A549 (cell line): ENCODE data around the gene DLG1. TPM values are rescaled to one million over a fixed set of nuclear protein-coding genes. Genes with fewer than 3 reads are reported as not detected.

Experiments used
- ATAC-seq, 2 experiments: fragments of 200-7000 bp in 1 of 2; fragments of >200 bp in 1 of 2; cut with Nextera tagmentation in 1 of 2; cut with Tn5 transposase in 1 of 2; 3 replicates each; pipeline versions ENCODE4 v1.8.0 to v1.9.1; 2018 to 2020; ENCODE audit warnings: mild to moderate bottlenecking in 1 of 2, moderate library complexity in 1 of 2
- CTCF ChIA-PET: fragments of 300-600 bp; sonication (Branson Sonifier 250); formaldehyde crosslinking; extraction: SDS; loops from one replicate; lab custom pipeline; 2021; ENCODE audit warnings: antibody characterized with exemption, inconsistent platforms; lab: Yijun Ruan, JAX
- POLR2A ChIA-PET: fragments of 350-600 bp; formaldehyde crosslinking; extraction: SDS; loops from one replicate; lab custom pipeline; 2021; ENCODE audit warnings: antibody characterized with exemption, inconsistent platforms; lab: Yijun Ruan, JAX
- DNase-seq, 2 experiments: peaks; one replicate each; pipeline versions ENCODE4 v3.0.0 to v3.0.0-alpha.2; 2011 to 2016; ENCODE audit warnings: low read depth in 1 of 2, low spot score in 1 of 2
- FAIRE-seq: peaks from 2 replicates; lab custom pipeline; 2011; peaks lifted over from hg19 to GRCh38; lab: Jason Lieb, UNC
- H3K27ac ChIP-seq, 2 experiments: fragments of >200 bp; sonication (Bioruptor Twin); formaldehyde crosslinking; 3 replicates each; pipeline ENCODE4 v1.5.1; 2016 to 2017
- H3K4me1 ChIP-seq: fragments of >200 bp; sonication (Bioruptor Twin); formaldehyde crosslinking; 3 replicates; pipeline ENCODE4 v1.6.1; 2016
- H3K4me2 ChIP-seq: fragments of >200 bp; sonication (Bioruptor Twin); formaldehyde crosslinking; 3 replicates; pipeline ENCODE4 v1.6.1; 2016
- H3K4me3 ChIP-seq: fragments of >200 bp; sonication (Bioruptor Twin); formaldehyde crosslinking; 3 replicates; pipeline ENCODE4 v1.5.1; 2016
- H3K9me3 ChIP-seq: fragments of >200 bp; sonication (Bioruptor Twin); formaldehyde crosslinking; 3 replicates; pipeline ENCODE4 v1.6.1; 2016
- ATOH8 ChIP-seq: fragments of 250-450 bp; sonication (Bioruptor Pico); IDR thresholded peaks from 2 replicates; pipeline ENCODE4 v1.5.0; 2020; ENCODE audit warnings: low read depth, mild to moderate bottlenecking, moderate library complexity
- ESRRA ChIP-seq: fragments of 150-350 bp; IDR thresholded peaks from 2 replicates; pipeline ENCODE4 v1.6.1; 2014; ENCODE audit warnings: mild to moderate bottlenecking, low read length, borderline replicate concordance
- FOSL2 ChIP-seq, 2 experiments: fragments of 450-650 bp in 1 of 2; fragments of >200 bp in 1 of 2; sonication (Bioruptor Twin) in 1 of 2; formaldehyde crosslinking; IDR thresholded peaks; 2 replicates each; pipeline versions ENCODE4 v1.5.0 to v1.6.1; 2016 to 2020; ENCODE audit warnings: mild to moderate bottlenecking in 1 of 2, moderate library complexity in 1 of 2
- GATA3 ChIP-seq: IDR thresholded peaks from 2 replicates; pipeline ENCODE4 v1.6.1; 2012; ENCODE audit warnings: borderline replicate concordance
- HOXA7 ChIP-seq: fragments of 250-450 bp; sonication (Bioruptor Pico); IDR thresholded peaks from 2 replicates; pipeline ENCODE4 v1.5.0; 2020; ENCODE audit warnings: mild to moderate bottlenecking, moderate library complexity
- HOXB13 ChIP-seq: fragments of 250-450 bp; sonication (Bioruptor Pico); IDR thresholded peaks from 2 replicates; pipeline ENCODE4 v1.5.0; 2020; ENCODE audit warnings: low read depth, mild to moderate bottlenecking, moderate library complexity
- HOXB5 ChIP-seq: fragments of 250-450 bp; sonication (Bioruptor Pico); IDR thresholded peaks from 2 replicates; pipeline ENCODE4 v1.5.0; 2020; ENCODE audit warnings: mild to moderate bottlenecking, moderate library complexity
- JUN ChIP-seq, 2 experiments: fragments of >200 bp; sonication (Bioruptor Twin); formaldehyde crosslinking; IDR thresholded peaks; 2 replicates in 1 of 2; 3 replicates in 1 of 2; pipeline ENCODE4 v1.6.1; 2016 to 2017
- MAFK ChIP-seq: fragments of 450-650 bp; IDR thresholded peaks from 2 replicates; pipeline ENCODE4 v1.6.1; 2014; ENCODE audit not compliant: partially characterized antibody
- MAX ChIP-seq: IDR thresholded peaks from 2 replicates; pipeline ENCODE4 v1.6.1; 2012
- MYC ChIP-seq: IDR thresholded peaks from 2 replicates; pipeline ENCODE4 v1.6.1; 2012; ENCODE audit warnings: mild to moderate bottlenecking, inconsistent platforms, low read length, improper control_type of control experiment, borderline replicate concordance
- NFE2L2 ChIP-seq: fragments of 150-350 bp; conservative IDR thresholded peaks from 2 replicates; pipeline ENCODE4 v1.6.1; 2014; ENCODE audit warnings: low read length
- NR3C1 ChIP-seq: fragments of >200 bp; sonication (Bioruptor Twin); formaldehyde crosslinking; IDR thresholded peaks from 3 replicates; pipeline ENCODE4 v1.6.1; 2017
- RAD21 ChIP-seq, 2 experiments: fragments of >200 bp in 1 of 2; sonication (Bioruptor Twin) in 1 of 2; formaldehyde crosslinking in 1 of 2; IDR thresholded peaks in 1 of 2; conservative IDR thresholded peaks in 1 of 2; 2 replicates in 1 of 2; 3 replicates in 1 of 2; pipeline ENCODE4 v1.6.1; 2012 to 2018; ENCODE audit warnings: inconsistent platforms in 1 of 2
- RARB ChIP-seq: fragments of 250-450 bp; sonication (Bioruptor Pico); IDR thresholded peaks from 2 replicates; pipeline ENCODE4 v1.8.0; 2021; ENCODE audit warnings: mild to moderate bottlenecking, moderate library complexity
- RCOR1 ChIP-seq: fragments of 150-350 bp; IDR thresholded peaks from 2 replicates; pipeline ENCODE4 v1.6.1; 2014; ENCODE audit warnings: antibody characterized with exemption, low read length, low read depth
- SMC3 ChIP-seq: fragments of >200 bp; sonication (Bioruptor Twin); formaldehyde crosslinking; IDR thresholded peaks from 3 replicates; pipeline ENCODE4 v1.6.1; 2018; ENCODE audit warnings: inconsistent platforms
- SREBF2 ChIP-seq: fragments of 450-650 bp; IDR thresholded peaks from 2 replicates; pipeline ENCODE4 v1.6.1; 2014; ENCODE audit warnings: mild to moderate bottlenecking, moderate library complexity
- TP53 ChIP-seq: fragments of 250-450 bp; sonication (Bioruptor Pico); IDR thresholded peaks from 2 replicates; pipeline ENCODE4 v1.5.0; 2021; ENCODE audit warnings: mild to moderate bottlenecking, moderate library complexity
- USF2 ChIP-seq: fragments of 450-650 bp; IDR thresholded peaks from 2 replicates; pipeline ENCODE4 v1.6.1; 2014; ENCODE audit warnings: antibody characterized with exemption
- ZNF302 ChIP-seq: fragments of 250-450 bp; sonication (Bioruptor Pico); IDR thresholded peaks from 2 replicates; pipeline ENCODE4 v1.9.0; 2021; ENCODE audit warnings: inconsistent platforms, mild to moderate bottlenecking, moderate library complexity
- WGBS: methylation state at CpG from one replicate; pipeline ENCODE4 v1.1.6; 2017; ENCODE audit errors: missing lambda C conversion rate; 5-methylcytosine and 5-hydroxymethylcytosine counted together
- polyA plus RNA-seq, 4 experiments: library from polyadenylated mRNA; depleted of rRNA in 3 of 4; stranded (reverse); fragments of >200 nt; fragmentation: RNase III in 1 of 4; extraction: RNeasy Plus Mini Kit Qiagen cat#74134 plus additional on column Dnase treatment in 1 of 4; gene quantifications; 2 replicates in 3 of 4; 3 replicates in 1 of 4; pipeline ENCODE4 v1.2.3, GENCODE V29; 2011 to 2017
- TF ChIP-seq, protein P1 (sequence below): fragments of >200 bp; sonication (Bioruptor Twin); formaldehyde crosslinking; IDR thresholded peaks from 3 replicates; pipeline ENCODE4 v1.6.1; 2016
- TF ChIP-seq, protein P2 (sequence below): fragments of 200-600 bp; sonication (generic); IDR thresholded peaks from 2 replicates; pipeline ENCODE4 v1.6.1; 2016; ENCODE audit warnings: antibody characterized with exemption, mild to moderate bottlenecking, moderate library complexity

Gene DLG1
- polyA plus RNA-seq, 2 of the 4 experiments (the other 2 are of a cell fraction), result 27.0 to 33.9 TPM

DNA sequence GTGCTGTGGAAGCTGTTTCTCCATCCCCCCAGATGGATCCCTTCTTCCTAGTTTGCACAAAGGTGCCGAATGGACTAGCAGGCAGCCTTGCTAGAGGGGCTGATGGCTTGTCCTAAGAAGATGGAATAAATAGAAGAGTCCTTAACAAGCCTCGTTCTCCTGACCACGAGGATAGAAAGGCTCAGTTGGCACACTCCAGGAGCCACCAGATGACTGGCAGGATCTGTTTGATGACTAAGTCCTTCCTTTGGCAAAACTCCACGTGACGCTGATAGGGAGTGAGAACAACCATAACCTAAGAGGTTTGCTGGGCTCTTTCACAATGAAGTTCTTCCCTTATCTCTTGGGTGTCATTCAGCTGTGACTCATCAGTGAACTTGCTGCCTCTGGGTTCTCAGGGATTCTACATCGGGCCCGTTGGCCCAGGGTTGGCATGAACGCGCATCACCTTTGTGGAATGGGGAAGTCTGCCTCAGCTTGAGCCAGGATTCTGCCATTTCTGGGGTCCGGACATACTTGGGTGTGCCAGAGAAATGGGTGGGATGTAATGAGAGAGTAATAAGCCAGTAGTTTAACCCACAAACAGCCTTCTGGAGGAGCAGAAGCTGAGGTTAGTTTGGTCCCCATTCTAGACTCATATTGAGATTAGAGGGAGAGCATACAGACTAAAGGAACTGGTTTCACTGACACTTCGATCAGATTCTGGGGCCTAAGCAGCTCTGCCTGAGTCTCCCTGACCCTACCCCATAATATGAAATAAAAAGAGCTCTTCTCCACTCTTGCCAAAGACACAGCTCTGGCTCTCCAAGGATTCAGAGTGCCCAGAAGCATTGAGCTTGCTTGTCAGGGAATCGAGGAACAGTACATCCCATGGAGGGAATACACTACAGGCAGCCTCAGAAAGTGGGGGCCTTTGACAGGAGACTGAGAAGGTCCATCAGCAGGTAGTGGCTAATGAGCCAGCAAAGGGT, 266.8 kb downstream of the DLG1 start (continued):
- TF ChIP-seq USF2 (peak; percentile 89), SMC3 (no peak), HOXB13 (CRISPR knock-in tag) (peak; percentile 94; the same call in 1 of the 2 replicates), GATA3 (peak; percentile 84; the same call in 1 of the 2 replicates), TP53 (peak; percentile 92), ZNF302 (CRISPR knock-in tag) (peak; percentile 70), ATOH8 (CRISPR knock-in tag) (peak; percentile 79; the same call in 1 of the 2 replicates), SREBF2 (no peak), NFE2L2 (peak; percentile 50), MAFK (peak; percentile 75), RCOR1 (no peak), FOSL2 (IDR thresholded peaks at IDR 0.05) (peak; percentile 92), FOSL2 (CRISPR knock-in tag; IDR thresholded peaks at IDR 0.05) (peak; percentile 98)
- TF ChIP-seq, protein P1, sequence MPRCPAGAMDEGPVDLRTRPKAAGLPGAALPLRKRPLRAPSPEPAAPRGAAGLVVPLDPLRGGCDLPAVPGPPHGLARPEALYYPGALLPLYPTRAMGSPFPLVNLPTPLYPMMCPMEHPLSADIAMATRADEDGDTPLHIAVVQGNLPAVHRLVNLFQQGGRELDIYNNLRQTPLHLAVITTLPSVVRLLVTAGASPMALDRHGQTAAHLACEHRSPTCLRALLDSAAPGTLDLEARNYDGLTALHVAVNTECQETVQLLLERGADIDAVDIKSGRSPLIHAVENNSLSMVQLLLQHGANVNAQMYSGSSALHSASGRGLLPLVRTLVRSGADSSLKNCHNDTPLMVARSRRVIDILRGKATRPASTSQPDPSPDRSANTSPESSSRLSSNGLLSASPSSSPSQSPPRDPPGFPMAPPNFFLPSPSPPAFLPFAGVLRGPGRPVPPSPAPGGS, result 0 out of 3 replicates have a peak, but pooled peaks have one; percentile 30

DNA sequence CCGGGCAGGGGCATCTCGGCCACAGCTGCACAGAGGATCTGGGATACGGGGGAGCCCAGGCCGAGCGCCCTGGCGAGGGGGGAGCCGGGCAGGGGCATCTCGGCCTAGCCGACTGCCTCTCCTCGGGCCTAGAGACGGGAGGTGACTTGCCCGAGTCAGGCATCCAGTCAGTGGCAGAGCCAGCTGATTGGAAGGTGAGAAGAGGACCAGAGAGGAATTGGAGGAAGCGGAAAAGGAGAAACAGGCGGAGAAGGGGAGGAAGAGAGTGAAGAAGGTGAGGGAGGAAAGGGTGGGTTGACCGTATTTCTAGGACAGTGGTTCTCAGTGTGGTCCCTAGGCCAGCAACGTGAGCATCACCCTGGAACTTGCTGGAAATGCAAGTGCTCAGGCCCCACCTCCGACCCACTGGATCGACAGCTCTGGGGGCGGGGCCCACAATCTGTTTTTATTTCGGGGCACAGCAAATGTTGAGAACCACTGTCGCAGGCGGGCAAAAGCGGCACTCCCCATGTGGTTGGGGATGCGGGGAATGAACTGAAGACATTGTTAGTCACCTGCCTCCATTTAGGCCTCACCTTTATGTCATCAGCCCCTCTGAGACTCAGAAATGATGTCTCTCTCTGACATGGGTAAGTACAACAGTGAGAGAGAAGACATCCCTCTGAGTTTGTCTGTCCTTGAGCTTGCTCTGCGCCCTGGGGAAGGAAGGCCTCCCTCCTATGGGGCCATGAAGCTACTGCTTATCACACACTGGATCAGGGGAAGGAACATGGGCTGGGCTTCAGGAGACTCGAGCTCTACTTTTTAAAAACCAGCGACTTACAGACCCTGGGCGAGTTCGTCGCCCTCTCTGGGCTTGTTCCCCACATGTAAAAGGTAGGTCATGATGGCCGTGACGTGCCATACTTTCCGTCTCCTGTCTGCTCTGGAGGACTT, 267.8 kb downstream of the DLG1 start:
- no peak for DNase-seq
- 0 out of 6 replicates have a peak, but pooled peaks of 1 of the 2 experiments have one; percentile 0 for ATAC-seq
- CTCF ChIA-PET, result interaction anchor here (0.7 to 5.7 kb wide), 27 partner anchors 9 to 227 kb away, joined by 3 to 49 read pairs (median 5); no protein-coding TSS in a partner anchor
- Histone ChIP-seq H3K4me1 (peaks cover 31% of the 10 kb centered on the region), H3K4me2 (peak overlapping the region; percentile 96), H3K4me3 (no peak overlapping the region), H3K27ac (peak overlapping the region; percentile 97 to 99), H3K9me3 (no peaks in the 10 kb centered on the region)
- TF ChIP-seq ZNF302 (CRISPR knock-in tag) (no peak), MAX (no peak), NR3C1 (no peak), JUN (IDR thresholded peaks at IDR 0.05) (no peak), ESRRA (no peak), RARB (CRISPR knock-in tag) (no peak), HOXB5 (no peak), HOXA7 (CRISPR knock-in tag) (no peak), RAD21 (conservative IDR thresholded peaks at IDR 0.05 in 1 of 2, IDR thresholded peaks at IDR 0.05 in 1 of 2) (no peak), MYC (no peak)
- TF ChIP-seq, protein P2, sequence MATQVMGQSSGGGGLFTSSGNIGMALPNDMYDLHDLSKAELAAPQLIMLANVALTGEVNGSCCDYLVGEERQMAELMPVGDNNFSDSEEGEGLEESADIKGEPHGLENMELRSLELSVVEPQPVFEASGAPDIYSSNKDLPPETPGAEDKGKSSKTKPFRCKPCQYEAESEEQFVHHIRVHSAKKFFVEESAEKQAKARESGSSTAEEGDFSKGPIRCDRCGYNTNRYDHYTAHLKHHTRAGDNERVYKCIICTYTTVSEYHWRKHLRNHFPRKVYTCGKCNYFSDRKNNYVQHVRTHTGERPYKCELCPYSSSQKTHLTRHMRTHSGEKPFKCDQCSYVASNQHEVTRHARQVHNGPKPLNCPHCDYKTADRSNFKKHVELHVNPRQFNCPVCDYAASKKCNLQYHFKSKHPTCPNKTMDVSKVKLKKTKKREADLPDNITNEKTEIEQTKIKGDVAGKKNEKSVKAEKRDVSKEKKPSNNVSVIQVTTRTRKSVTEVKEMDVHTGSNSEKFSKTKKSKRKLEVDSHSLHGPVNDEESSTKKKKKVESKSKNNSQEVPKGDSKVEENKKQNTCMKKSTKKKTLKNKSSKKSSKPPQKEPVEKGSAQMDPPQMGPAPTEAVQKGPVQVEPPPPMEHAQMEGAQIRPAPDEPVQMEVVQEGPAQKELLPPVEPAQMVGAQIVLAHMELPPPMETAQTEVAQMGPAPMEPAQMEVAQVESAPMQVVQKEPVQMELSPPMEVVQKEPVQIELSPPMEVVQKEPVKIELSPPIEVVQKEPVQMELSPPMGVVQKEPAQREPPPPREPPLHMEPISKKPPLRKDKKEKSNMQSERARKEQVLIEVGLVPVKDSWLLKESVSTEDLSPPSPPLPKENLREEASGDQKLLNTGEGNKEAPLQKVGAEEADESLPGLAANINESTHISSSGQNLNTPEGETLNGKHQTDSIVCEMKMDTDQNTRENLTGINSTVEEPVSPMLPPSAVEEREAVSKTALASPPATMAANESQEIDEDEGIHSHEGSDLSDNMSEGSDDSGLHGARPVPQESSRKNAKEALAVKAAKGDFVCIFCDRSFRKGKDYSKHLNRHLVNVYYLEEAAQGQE, result no peak
- 93% methylated on average over 26 of the region's 33 CpGs for WGBS
- POLR2A ChIA-PET, result interaction anchor here (1.0 kb wide), 1 partner anchor 9 kb away, joined by 3 read pairs; no protein-coding TSS in a partner anchor
- no peak for FAIRE-seq
